ENCODE data around the gene KRT3. TPM values are rescaled to one million over a fixed set of nuclear protein-coding genes. Genes with fewer than 3 reads are reported as not detected.

Gene KRT3
- total RNA-seq, 1 donor from 2014 or later = not detected

GRCh38 chr12:52837781-52838608, 42.1 kb upstream of the KRT3 start:
- no peak for TF ChIP-seq CTCF (IDR thresholded peaks at IDR 0.05; ENCODE audit: partially characterized antibody, unreplicated experiment)
- Mint-ChIP-seq H3K9me3 (ENCODE audit: unreplicated experiment) (peaks cover 6% of the 10 kb centered on the region), H3K4me1 (ENCODE audit: low read depth, unreplicated experiment) (no peaks in the 10 kb centered on the region), H3K27me3 (ENCODE audit: unreplicated experiment) (peaks cover 11% of the 10 kb centered on the region), H3K4me3 (ENCODE audit: unreplicated experiment) (no peak overlapping the region), H3K27ac (ENCODE audit: unreplicated experiment) (no peak overlapping the region), H3K36me3 (ENCODE audit: unreplicated experiment) (no peaks in the 10 kb centered on the region)
- no peak for DNase-seq

GRCh38 chr12:52837413-52837741, 41.5 kb upstream of the KRT3 start:
- H3K27me3 Mint-ChIP-seq (ENCODE audit: unreplicated experiment) = peaks cover 11% of the 10 kb centered on the region
- no peak overlapping the region for H3K27ac Mint-ChIP-seq (ENCODE audit: unreplicated experiment)
- H3K36me3 Mint-ChIP-seq (ENCODE audit: unreplicated experiment) = no peaks in the 10 kb centered on the region
- no peak for TF ChIP-seq CTCF (IDR thresholded peaks at IDR 0.05; ENCODE audit: partially characterized antibody, unreplicated experiment)
- no peak overlapping the region for H3K4me3 Mint-ChIP-seq (ENCODE audit: unreplicated experiment)
- no peak for DNase-seq
- H3K9me3 Mint-ChIP-seq (ENCODE audit: unreplicated experiment) = peaks cover 6% of the 10 kb centered on the region
- H3K4me1 Mint-ChIP-seq (ENCODE audit: low read depth, unreplicated experiment) = no peaks in the 10 kb centered on the region

- TF ChIP-seq CTCF (IDR thresholded peaks at IDR 0.05; ENCODE audit: partially characterized antibody, unreplicated experiment) = no peak
- H3K4me1 Mint-ChIP-seq (ENCODE audit: low read depth, unreplicated experiment) = no peaks in the 10 kb centered on the region
- no peak overlapping the region for H3K4me3 Mint-ChIP-seq (ENCODE audit: unreplicated experiment)
- DNase-seq = no peak
- peaks cover 11% of the 10 kb centered on the region for H3K27me3 Mint-ChIP-seq (ENCODE audit: unreplicated experiment)
- H3K36me3 Mint-ChIP-seq (ENCODE audit: unreplicated experiment) = no peaks in the 10 kb centered on the region
- peaks cover 6% of the 10 kb centered on the region for H3K9me3 Mint-ChIP-seq (ENCODE audit: unreplicated experiment)
- no peak overlapping the region for H3K27ac Mint-ChIP-seq (ENCODE audit: unreplicated experiment)
Observed at GRCh38 chr12:52836491-52837412, 40.8 kb upstream of the KRT3 start.

GRCh38 chr12:52836042-52836466, 40.1 kb upstream of the KRT3 start:
- peaks cover 6% of the 10 kb centered on the region for H3K9me3 Mint-ChIP-seq (ENCODE audit: unreplicated experiment)
- H3K4me3 Mint-ChIP-seq (ENCODE audit: unreplicated experiment) = no peak overlapping the region
- no peaks in the 10 kb centered on the region for H3K4me1 Mint-ChIP-seq (ENCODE audit: low read depth, unreplicated experiment)
- H3K27ac Mint-ChIP-seq (ENCODE audit: unreplicated experiment) = no peak overlapping the region
- no peak for DNase-seq
- H3K27me3 Mint-ChIP-seq (ENCODE audit: unreplicated experiment) = peaks cover 11% of the 10 kb centered on the region
- TF ChIP-seq CTCF (IDR thresholded peaks at IDR 0.05; ENCODE audit: partially characterized antibody, unreplicated experiment) = no peak
- H3K36me3 Mint-ChIP-seq (ENCODE audit: unreplicated experiment) = no peaks in the 10 kb centered on the region

All from glutamatergic neuron (in vitro differentiated cells).